GM18505 (cell line): ENCODE results near the gene FAM120A.
"Not testable (repeated sequence)": the region's sequence is repeated elsewhere in the genome, so short reads cannot be mapped to it uniquely, and the experiment has no call there.

Experiments used
- ATAC-seq: cut with Tn5 transposase; IDR thresholded peaks from one replicate; pipeline ENCODE4 v1.9.1; 2021; ENCODE audit not compliant: unreplicated experiment
- POLR2A ChIP-seq: IDR thresholded peaks from 4 replicates; pipeline ENCODE4 v1.6.1; 2011; ENCODE audit warnings: borderline replicate concordance; ENCODE audit not compliant: insufficient read depth, insufficient read length; ENCODE audit errors: extremely low read depth

The FAM120A gene

GRCh38 chr9:93501406-93501805, 49.9 kb downstream of the FAM120A start:
- TF ChIP-seq POLR2A: no peak
- ATAC-seq: no peak

GRCh38 chr9:93503381-93503780, 51.9 kb downstream of the FAM120A start:
- no peak for ATAC-seq

GRCh38 chr9:93505541-93506132, 54.2 kb downstream of the FAM120A start:
- TF ChIP-seq POLR2A: no peak
- ATAC-seq: no peak

More at GRCh38 chr9:93503381-93503780, 51.9 kb downstream of the FAM120A start:
- TF ChIP-seq POLR2A: no peak

GRCh38 chr9:93507768-93508167, 56.3 kb downstream of the FAM120A start:
- no peak for ATAC-seq
- TF ChIP-seq POLR2A: no peak

- no peak for ATAC-seq
- TF ChIP-seq POLR2A: no peak
Measured at GRCh38 chr9:93508207-93508606, 56.7 kb downstream of the FAM120A start.

- no peak for ATAC-seq
- TF ChIP-seq POLR2A: no peak
Measured at GRCh38 chr9:93509084-93509483, 57.6 kb downstream of the FAM120A start.

- no peak for ATAC-seq
- TF ChIP-seq POLR2A: no peak
Measured at GRCh38 chr9:93510041-93510440, 58.6 kb downstream of the FAM120A start.

GRCh38 chr9:93511228-93511627, 59.7 kb downstream of the FAM120A start:
- not testable (repeated sequence) for ATAC-seq

- ATAC-seq: not testable (repeated sequence)
Measured at GRCh38 chr9:93512170-93512812, 60.8 kb downstream of the FAM120A start.

- no peak for ATAC-seq
- TF ChIP-seq POLR2A: no peak
Measured at GRCh38 chr9:93513606-93514005, 62.1 kb downstream of the FAM120A start.

- ATAC-seq: no peak
- TF ChIP-seq POLR2A: no peak
Measured at GRCh38 chr9:93517331-93517730, 65.8 kb downstream of the FAM120A start.

GRCh38 chr9:93520523-93520922, 69.0 kb downstream of the FAM120A start:
- TF ChIP-seq POLR2A: no peak
- no peak for ATAC-seq

- TF ChIP-seq POLR2A: no peak
- no peak for ATAC-seq
Measured at GRCh38 chr9:93522736-93523135, 71.3 kb downstream of the FAM120A start.

GRCh38 chr9:93523518-93524144, 72.1 kb downstream of the FAM120A start:
- TF ChIP-seq POLR2A: no peak
- no peak for ATAC-seq

GRCh38 chr9:93525476-93525875, 74.0 kb downstream of the FAM120A start:
- TF ChIP-seq POLR2A: no peak
- no peak for ATAC-seq

- TF ChIP-seq POLR2A: no peak
- ATAC-seq: no peak
Measured at GRCh38 chr9:93531374-93531773, 79.9 kb downstream of the FAM120A start.
